ENCODE data around the gene TMEM143. TPM values are rescaled to one million over a fixed set of nuclear protein-coding genes. Genes with fewer than 3 reads are reported as not detected.
"Not testable (repeated sequence)": the region's sequence is repeated elsewhere in the genome, so short reads cannot be mapped to it uniquely, and the experiment has no call there.

TMEM143 gene
- total and polyA plus RNA-seq, 10 of the 15 experiments (the other 5 are each of a cell fraction or from before 2014, with no cell fraction given), result 1.5 to 19.5 (median 10.1) TPM

DNA sequence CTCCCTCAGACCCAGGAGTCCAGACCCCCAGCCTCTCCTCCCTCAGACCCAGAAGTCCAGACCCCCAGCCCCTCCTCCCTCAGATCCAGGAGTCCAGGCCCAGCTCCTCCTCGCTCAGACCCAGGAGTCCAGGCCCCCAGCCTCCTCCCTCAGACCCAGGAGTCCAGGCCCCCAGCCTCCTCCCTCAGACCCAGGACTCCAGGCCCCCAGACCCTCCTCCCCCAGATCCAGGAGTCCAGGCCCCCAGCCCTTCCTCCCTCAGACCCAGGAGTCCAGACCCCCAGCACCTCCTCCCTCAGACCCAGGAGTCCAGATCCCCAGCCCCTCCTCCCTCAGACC, 28.2 kb upstream of the TMEM143 start:
- FAIRE-seq; H3K9ac ChIP-seq (ENCODE audit: control insufficient read depth, insufficient read depth, low read length): not testable (repeated sequence)
- RAD21 ChIA-PET (ENCODE audit: unreplicated experiment), result interaction anchor here (0.5 to 2.2 kb wide), 15 partner anchors 11 to 1043 kb away, joined by 3 to 17 read pairs (median 3); partner anchors contain the start of genes DHX34, GRWD1, SYNGR4 and TMEM143

DNA sequence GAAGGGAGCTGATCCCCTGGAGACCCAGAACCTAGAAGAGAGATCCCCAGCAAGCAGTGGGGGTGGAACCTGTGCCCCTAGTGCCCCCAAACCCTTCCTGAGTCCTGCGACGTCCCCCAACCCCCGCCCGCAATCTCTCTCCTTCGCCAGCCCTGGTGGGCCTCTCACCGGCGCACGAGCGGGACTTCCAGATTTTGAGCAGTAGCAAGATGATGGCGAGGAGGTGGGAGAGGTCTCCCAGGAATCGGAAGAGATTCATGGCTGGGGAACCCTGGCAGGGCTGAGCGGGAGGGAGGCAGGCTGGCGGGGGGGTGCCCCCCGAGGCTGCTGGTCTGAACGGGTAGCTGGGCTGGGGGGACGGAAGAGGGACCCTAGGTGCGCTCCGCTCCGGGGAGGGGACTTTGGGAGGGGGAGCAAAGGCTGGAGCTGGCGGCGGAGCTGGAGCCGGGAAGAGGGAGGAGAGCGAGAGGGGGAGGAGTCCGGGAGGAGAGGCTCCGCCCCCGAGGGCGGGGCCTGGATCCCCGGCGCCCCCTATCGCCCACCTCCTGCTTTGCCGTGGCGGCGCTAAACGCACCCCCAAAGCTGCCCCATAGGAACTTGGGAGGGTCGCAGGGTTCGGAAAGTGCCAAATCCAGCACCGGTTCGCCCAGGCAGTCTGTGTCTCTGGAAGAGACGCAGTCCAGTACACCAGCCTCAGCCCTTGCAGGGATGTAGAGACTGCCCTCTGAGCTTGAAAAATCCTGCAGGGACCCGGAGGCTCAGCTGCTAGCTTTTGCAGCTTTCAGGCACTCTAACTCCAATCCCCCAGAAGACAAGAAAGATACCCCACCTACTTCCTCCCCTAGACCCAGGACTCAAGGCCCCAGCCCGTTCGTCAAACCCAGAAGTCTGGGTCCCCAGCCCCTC, 27.6 kb upstream of the TMEM143 start, which contains the start of gene KDELR1:
Gene KDELR1, minus strand, starts transcription at position 452 of the 906 bp plus-strand sequence. Its CDS starts 193 bp downstream, at position 259.
- POLR2A ChIA-PET, result interaction anchor here (0.6 to 2.4 kb wide), 5 partner anchors 9 to 193 kb away, joined by 3 to 16 read pairs (median 3); partner anchors contain the start of genes SYNGR4 and TMEM143
- TSS peak; percentile 70 for BruUV-seq (replicated peaks)
- in situ Hi-C loops (cut with MboI), result no loop called here
- TF ChIP-seq TAF1 (IDR thresholded peaks at IDR 0.05; ENCODE audit: borderline replicate concordance, low read depth, low read length) (peak; percentile 52; the same call in 1 of the 2 replicates), RB1 (IDR thresholded peaks at IDR 0.05; ENCODE audit: borderline replicate concordance) (0 out of 2 replicates have a peak, but pooled peaks have one; percentile 49), EP300 (IDR thresholded peaks at IDR 0.05; ENCODE audit: borderline replicate concordance in 1 of 2, control insufficient read depth in 1 of 2, low read depth in 2 of 2, low read length in 2 of 2) (no peak), RAD51 (IDR thresholded peaks at IDR 0.05) (no peak), BHLHE40 (IDR thresholded peaks at IDR 0.05; ENCODE audit: borderline replicate concordance in 1 of 2, low read depth in 2 of 2, low read length in 1 of 2) (peak in 1 of 2 experiments; percentile 23; a peak in 1 of 4 replicates), EED (IDR thresholded peaks at IDR 0.05; ENCODE audit: low read depth) (peak; percentile 51; the same call in 1 of the 2 replicates), NR2C1 (IDR thresholded peaks at IDR 0.05) (no peak), NKRF (conservative IDR thresholded peaks at IDR 0.05) (no peak), TCF3 (IDR thresholded peaks at IDR 0.05; ENCODE audit: borderline replicate concordance, insufficient read depth, low read depth, low read length) (0 out of 2 replicates have a peak, but pooled peaks have one; percentile 8), SREBF2 (IDR thresholded peaks at IDR 0.05; ENCODE audit: low read length) (no peak)

More for the DNA sequence above, 28.2 kb upstream of the TMEM143 start:
- CTCF ChIA-PET, result interaction anchor here (0.8 to 2.4 kb wide), 35 partner anchors 9 to 225 kb away, joined by 3 to 24 read pairs (median 5); partner anchors contain the start of genes EMP3, GRWD1, KCNJ14 and SYNGR4
- Histone ChIP-seq H3K36me3 (ENCODE audit: control insufficient read depth in 2 of 2, insufficient read depth in 2 of 2, low read length in 1 of 2) (peaks cover 3 to 11% of the 10 kb centered on the region in 2 experiments), H3K79me2 (ENCODE audit: control insufficient read depth, insufficient read depth, low read length) (peaks cover 19% of the 10 kb centered on the region), H3K27me3 (replicated peaks in 1 of 2; ENCODE audit: control insufficient read depth in 2 of 2, insufficient read depth in 2 of 2, low read length in 1 of 2) (peaks cover 13 to 16% of the 10 kb centered on the region in 2 experiments)
- POLR2A ChIA-PET, result interaction anchor here (2.4 kb wide), 1 partner anchor 28 kb away, joined by 16 read pairs; the partner anchor contains the start of genes SYNGR4 and TMEM143
- DNase-seq (ENCODE audit: low read depth, low spot score); H3K4me3 ChIP-seq; in situ Hi-C loops (cut with MboI); H3K9me3 ChIP-seq (replicated peaks; ENCODE audit: control insufficient read depth, insufficient read depth, low read length); H3K27ac ChIP-seq (ENCODE audit: control insufficient read depth, insufficient read depth); H3K4me1 ChIP-seq (ENCODE audit: control insufficient read depth, insufficient read depth, low read length); intact Hi-C loops (cut with micrococcal nuclease; ENCODE audit: unreplicated experiment); BruUV-seq (replicated peaks); H3K4me2 ChIP-seq (ENCODE audit: control insufficient read depth, insufficient read depth); H4K20me1 ChIP-seq (ENCODE audit: control insufficient read depth, insufficient read depth); ATAC-seq; H2AFZ ChIP-seq (ENCODE audit: control insufficient read depth, low read depth, low read length): not testable (repeated sequence)
- SMC1A ChIA-PET (ENCODE audit: uncharacterized antibody, unreplicated experiment), result interaction anchor here (0.7 to 2.0 kb wide), 9 partner anchors 9 to 98 kb away, joined by 3 to 8 read pairs (median 5); partner anchors contain the start of genes GRWD1, SYNGR4 and TMEM143
- 0% methylated on average over 1 of the region's 1 CpG for WGBS (ENCODE audit: insufficient coverage, insufficient replicate concordance, low lambda C conversion rate, missing lambda C conversion rate)

More for the DNA sequence above, 27.6 kb upstream of the TMEM143 start, which contains the start of gene KDELR1:
- ChIA-PET CTCF (interaction anchor here (0.5 to 2.4 kb wide), 47 partner anchors 10 to 226 kb away, joined by 3 to 24 read pairs (median 5); partner anchors contain the start of genes EMP3, GRWD1, KCNJ14 and SYNGR4), SMC1A (ENCODE audit: uncharacterized antibody, unreplicated experiment) (interaction anchor here (0.7 to 2.0 kb wide), 10 partner anchors 10 to 99 kb away, joined by 3 to 8 read pairs (median 4); partner anchors contain the start of genes GRWD1, SYNGR4 and TMEM143), RAD21 (ENCODE audit: unreplicated experiment) (interaction anchor here (0.5 to 2.2 kb wide), 18 partner anchors 10 to 1042 kb away, joined by 3 to 17 read pairs (median 3); partner anchors contain the start of genes DHX34, GRWD1, SYNGR4 and TMEM143)
- peaks cover 19% of the 10 kb centered on the region for H3K79me2 ChIP-seq (ENCODE audit: control insufficient read depth, insufficient read depth, low read length)
- no peaks in the 10 kb centered on the region for H3K9me3 ChIP-seq (replicated peaks; ENCODE audit: control insufficient read depth, insufficient read depth, low read length)
- peak within 1 kb of the TSS; percentile 75 for H3K27ac ChIP-seq (ENCODE audit: control insufficient read depth, insufficient read depth)
- FAIRE-seq (peak; percentile 93), ATAC-seq (peak; percentile 91), DNase-seq (ENCODE audit: low read depth, low spot score) (no peak)
- H3K4me3 ChIP-seq, result peak within 1 kb of the TSS; percentile 95
- peak within 1 kb of the TSS; percentile 86 for H3K9ac ChIP-seq (ENCODE audit: control insufficient read depth, insufficient read depth, low read length)
- WGBS (ENCODE audit: insufficient coverage, insufficient replicate concordance, low lambda C conversion rate, missing lambda C conversion rate), result 2% methylated on average over 33 of the region's 42 CpGs
- peak within 1 kb of the TSS; percentile 82 for H2AFZ ChIP-seq (ENCODE audit: control insufficient read depth, low read depth, low read length)
- H3K4me1 ChIP-seq (ENCODE audit: control insufficient read depth, insufficient read depth, low read length), result peaks cover 5% of the 10 kb centered on the region; the same call in 1 of the 2 replicates
- H3K4me2 ChIP-seq (ENCODE audit: control insufficient read depth, insufficient read depth), result peak within 1 kb of the TSS; percentile 93
- no peaks in the 10 kb centered on the region for H4K20me1 ChIP-seq (ENCODE audit: control insufficient read depth, insufficient read depth)
- peaks cover 13 to 16% of the 10 kb centered on the region in 2 experiments for H3K27me3 ChIP-seq (replicated peaks in 1 of 2; ENCODE audit: control insufficient read depth in 2 of 2, insufficient read depth in 2 of 2, low read length in 1 of 2)
- peaks cover 6 to 11% of the 10 kb centered on the region in 2 experiments for H3K36me3 ChIP-seq (ENCODE audit: control insufficient read depth in 2 of 2, insufficient read depth in 2 of 2, low read length in 1 of 2)
- intact Hi-C loops (cut with micrococcal nuclease; ENCODE audit: unreplicated experiment), result no loop called here

Measured in GM12878 (cell line).